ENCODE data around the gene OR52I1. TPM values are rescaled to one million over a fixed set of nuclear protein-coding genes. Genes with fewer than 3 reads are reported as not detected.

The OR52I1 gene, protein sequence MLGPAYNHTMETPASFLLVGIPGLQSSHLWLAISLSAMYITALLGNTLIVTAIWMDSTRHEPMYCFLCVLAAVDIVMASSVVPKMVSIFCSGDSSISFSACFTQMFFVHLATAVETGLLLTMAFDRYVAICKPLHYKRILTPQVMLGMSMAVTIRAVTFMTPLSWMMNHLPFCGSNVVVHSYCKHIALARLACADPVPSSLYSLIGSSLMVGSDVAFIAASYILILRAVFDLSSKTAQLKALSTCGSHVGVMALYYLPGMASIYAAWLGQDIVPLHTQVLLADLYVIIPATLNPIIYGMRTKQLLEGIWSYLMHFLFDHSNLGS
- total RNA-seq (not detected), polyA plus RNA-seq (not detected)
- long read RNA-seq, donor 1, result 0 reads
- long read RNA-seq, donor 2, result 0 reads

DNA sequence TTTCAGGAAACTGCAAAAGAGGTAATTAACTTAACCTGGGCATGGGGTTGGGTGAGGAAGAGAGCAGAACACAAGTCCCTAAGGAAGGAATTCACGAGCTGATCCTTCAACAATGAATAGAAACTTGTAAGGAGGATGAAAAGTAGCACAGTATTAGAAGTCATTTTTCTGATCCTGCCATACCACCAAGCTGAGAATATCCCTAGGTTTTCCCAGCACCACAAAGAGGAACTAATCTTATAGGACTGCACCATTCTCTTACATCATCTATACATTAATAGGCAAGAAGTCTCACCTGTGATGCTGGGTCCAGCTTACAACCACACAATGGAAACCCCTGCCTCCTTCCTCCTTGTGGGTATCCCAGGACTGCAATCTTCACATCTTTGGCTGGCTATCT lies at the start of gene OR52I1:
OR52I1 (plus strand) TSS at position 301 of the 400 bp plus-strand sequence; CDS start at position 301, 0 bp downstream.
- 72 to 80% (median 79%) methylated on average over 1 of the region's 1 CpG for WGBS, 3 donors
- intact Hi-C loops (cut with DNase I), result no loop called here
- H3K36me3 ChIP-seq (ENCODE audit: insufficient read depth in 1 of 2, low read depth in 1 of 2), result peaks cover 0 to 28% of the 10 kb centered on the region in 2 donors

DNA sequence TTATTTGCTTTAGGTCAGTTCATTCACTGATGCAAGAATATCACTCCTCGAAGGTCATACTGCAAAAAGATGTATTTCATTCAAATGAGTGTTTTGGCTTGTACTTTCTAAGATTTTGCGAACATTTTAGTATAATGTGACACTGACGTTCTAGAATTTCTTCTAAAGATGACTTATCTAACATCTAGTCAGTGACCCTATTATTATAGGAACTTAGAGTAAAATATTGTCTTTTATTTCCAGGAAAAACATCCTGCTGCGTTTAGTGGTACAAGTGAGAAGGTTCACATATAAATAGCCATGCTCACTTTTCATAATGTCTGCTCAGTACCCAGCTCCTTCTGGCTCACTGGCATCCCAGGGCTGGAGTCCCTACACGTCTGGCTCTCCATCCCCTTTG lies 48.9 kb upstream of the OR52I1 start, which contains the start of gene OR52M1:
OR52M1 (plus strand) TSS at position 301 of the 400 bp plus-strand sequence; CDS start at position 301, 0 bp downstream.
- no peak for DNase-seq
- ATAC-seq, result no peak
- H3K27ac ChIP-seq, result no peak within 1 kb of the TSS
- H3K9me3 ChIP-seq, result no peaks in the 10 kb centered on the region
- intact Hi-C loops (cut with DNase I), result no loop called here
- TF ChIP-seq, protein P1, sequence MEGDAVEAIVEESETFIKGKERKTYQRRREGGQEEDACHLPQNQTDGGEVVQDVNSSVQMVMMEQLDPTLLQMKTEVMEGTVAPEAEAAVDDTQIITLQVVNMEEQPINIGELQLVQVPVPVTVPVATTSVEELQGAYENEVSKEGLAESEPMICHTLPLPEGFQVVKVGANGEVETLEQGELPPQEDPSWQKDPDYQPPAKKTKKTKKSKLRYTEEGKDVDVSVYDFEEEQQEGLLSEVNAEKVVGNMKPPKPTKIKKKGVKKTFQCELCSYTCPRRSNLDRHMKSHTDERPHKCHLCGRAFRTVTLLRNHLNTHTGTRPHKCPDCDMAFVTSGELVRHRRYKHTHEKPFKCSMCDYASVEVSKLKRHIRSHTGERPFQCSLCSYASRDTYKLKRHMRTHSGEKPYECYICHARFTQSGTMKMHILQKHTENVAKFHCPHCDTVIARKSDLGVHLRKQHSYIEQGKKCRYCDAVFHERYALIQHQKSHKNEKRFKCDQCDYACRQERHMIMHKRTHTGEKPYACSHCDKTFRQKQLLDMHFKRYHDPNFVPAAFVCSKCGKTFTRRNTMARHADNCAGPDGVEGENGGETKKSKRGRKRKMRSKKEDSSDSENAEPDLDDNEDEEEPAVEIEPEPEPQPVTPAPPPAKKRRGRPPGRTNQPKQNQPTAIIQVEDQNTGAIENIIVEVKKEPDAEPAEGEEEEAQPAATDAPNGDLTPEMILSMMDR (IDR thresholded peaks at IDR 0.05), result no peak
- H3K4me3 ChIP-seq, result no peak within 1 kb of the TSS
- 75 to 82% (median 80%) methylated on average over 5 of the region's 5 CpGs for WGBS, 3 donors
- no peaks in the 10 kb centered on the region for H3K4me1 ChIP-seq
- no peaks in the 10 kb centered on the region for H3K36me3 ChIP-seq (ENCODE audit: insufficient read depth in 1 of 2, low read depth in 1 of 2)
- H3K27me3 ChIP-seq (ENCODE audit: insufficient read depth in 3 of 3, low read length in 2 of 3), result no peaks in the 10 kb centered on the region

More for the DNA sequence above, at the start of gene OR52I1:
- TF ChIP-seq, protein P1 (IDR thresholded peaks at IDR 0.05), result no peak
- DNase-seq (no peak), ATAC-seq (no peak)
- no peaks in the 10 kb centered on the region for H3K9me3 ChIP-seq
- no peak within 1 kb of the TSS for H3K4me3 ChIP-seq
- no peaks in the 10 kb centered on the region for H3K4me1 ChIP-seq
- no peak within 1 kb of the TSS for H3K27ac ChIP-seq
- no peaks in the 10 kb centered on the region for H3K27me3 ChIP-seq (ENCODE audit: insufficient read depth in 3 of 3, low read length in 2 of 3)

DNA sequence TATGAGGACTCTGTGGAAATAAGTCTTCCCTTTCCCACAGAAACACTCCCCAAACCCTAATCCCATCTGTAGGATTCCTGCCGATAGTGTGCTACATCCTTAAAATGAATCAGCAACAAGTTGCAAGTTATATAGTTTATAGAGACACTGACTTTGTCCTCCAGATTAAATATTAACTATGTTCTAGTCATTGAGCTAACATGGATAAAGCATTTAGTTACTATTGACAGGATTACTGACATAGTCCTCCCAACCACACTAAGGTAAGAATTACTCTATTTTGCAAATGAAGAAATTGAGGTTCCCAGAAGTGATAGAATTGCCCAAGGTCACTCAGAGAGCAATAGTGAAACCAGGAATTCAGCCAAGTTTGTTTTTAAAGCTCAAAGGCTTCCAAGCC lies 47.0 kb upstream of the OR52I1 start:
- no peaks in the 10 kb centered on the region for H3K36me3 ChIP-seq (ENCODE audit: insufficient read depth in 1 of 2, low read depth in 1 of 2)
- no peaks in the 10 kb centered on the region for H3K4me1 ChIP-seq
- no peak overlapping the region for H3K27ac ChIP-seq
- ATAC-seq (no peak), DNase-seq (no peak)
- no peaks in the 10 kb centered on the region for H3K27me3 ChIP-seq (ENCODE audit: insufficient read depth in 3 of 3, low read length in 2 of 3)
- TF ChIP-seq, protein P1 (IDR thresholded peaks at IDR 0.05), result no peak
- no peaks in the 10 kb centered on the region for H3K9me3 ChIP-seq
- no peak overlapping the region for H3K4me3 ChIP-seq
- intact Hi-C loops (cut with DNase I), result no loop called here
- 80 to 88% (median 88%) methylated on average over 1 of the region's 1 CpG for WGBS, 3 donors

DNA sequence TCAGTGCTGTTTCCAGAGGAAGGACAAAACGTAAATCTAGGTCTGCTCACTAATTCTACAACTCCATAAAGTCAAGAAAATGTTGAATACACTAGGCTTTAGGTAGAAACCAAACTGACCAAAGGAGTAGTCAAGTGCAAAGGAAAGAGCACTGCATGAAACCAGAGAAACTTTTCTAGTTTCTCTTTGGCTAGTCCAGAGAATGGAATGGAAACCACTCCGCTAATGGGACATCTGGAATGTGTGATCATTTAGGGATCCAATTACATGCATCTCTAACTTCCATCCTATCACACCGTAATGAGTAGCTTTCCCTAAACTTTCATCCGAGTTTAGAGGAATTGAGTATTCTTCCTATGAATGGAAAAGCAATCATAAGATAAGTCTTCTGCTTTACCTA lies 46.4 kb upstream of the OR52I1 start:
- 48 to 56% (median 50%) methylated on average over 4 of the region's 4 CpGs for WGBS, 3 donors
- intact Hi-C loops (cut with DNase I), result no loop called here

More for the DNA sequence above, 46.4 kb upstream of the OR52I1 start:
- DNase-seq (no peak), ATAC-seq (no peak)
- no peak overlapping the region for H3K27ac ChIP-seq
- H3K4me3 ChIP-seq, result no peak overlapping the region
- no peaks in the 10 kb centered on the region for H3K4me1 ChIP-seq
- TF ChIP-seq, protein P1 (IDR thresholded peaks at IDR 0.05), result no peak
- no peaks in the 10 kb centered on the region for H3K27me3 ChIP-seq (ENCODE audit: insufficient read depth in 3 of 3, low read length in 2 of 3)
- no peaks in the 10 kb centered on the region for H3K36me3 ChIP-seq (ENCODE audit: insufficient read depth in 1 of 2, low read depth in 1 of 2)
- no peaks in the 10 kb centered on the region for H3K9me3 ChIP-seq

Measured in psoas muscle (tissue), 8 donors.